ENCODE data around the gene NRDC. TPM values are rescaled to one million over a fixed set of nuclear protein-coding genes. Genes with fewer than 3 reads are reported as not detected.

The NRDC gene
- total RNA-seq, 3 donors from 2014 or later, result 83.3 to 119 (median 91.4) TPM

DNA sequence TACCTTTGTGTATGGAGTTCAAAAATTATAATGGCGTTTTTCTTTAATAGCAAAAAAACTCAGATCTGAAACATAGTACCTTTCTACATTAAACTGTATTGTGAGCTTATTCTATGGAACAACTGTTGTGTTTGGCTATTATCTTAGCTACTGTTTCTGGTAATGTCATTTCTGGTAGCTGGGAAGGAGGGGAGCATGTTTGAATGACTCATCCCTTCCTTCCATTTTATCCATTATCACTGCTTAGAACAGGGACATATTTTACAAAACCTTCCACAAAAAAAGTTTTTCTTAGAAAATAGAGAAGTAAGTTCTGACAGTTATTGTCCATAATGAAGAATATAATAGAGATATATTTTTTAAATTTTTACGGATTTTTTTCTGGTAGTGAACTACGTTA is 128.3 kb downstream of the NRDC start:
- no peaks in the 10 kb centered on the region for H3K36me3 ChIP-seq (ENCODE audit: low read depth)

GRCh38 chr1:51749151-51749550 is 129.4 kb downstream of the NRDC start:
- no peaks in the 10 kb centered on the region for H3K4me1 ChIP-seq (ENCODE audit: low read depth)
- H3K4me3 ChIP-seq, result no peak overlapping the region
- TF ChIP-seq, protein P1, sequence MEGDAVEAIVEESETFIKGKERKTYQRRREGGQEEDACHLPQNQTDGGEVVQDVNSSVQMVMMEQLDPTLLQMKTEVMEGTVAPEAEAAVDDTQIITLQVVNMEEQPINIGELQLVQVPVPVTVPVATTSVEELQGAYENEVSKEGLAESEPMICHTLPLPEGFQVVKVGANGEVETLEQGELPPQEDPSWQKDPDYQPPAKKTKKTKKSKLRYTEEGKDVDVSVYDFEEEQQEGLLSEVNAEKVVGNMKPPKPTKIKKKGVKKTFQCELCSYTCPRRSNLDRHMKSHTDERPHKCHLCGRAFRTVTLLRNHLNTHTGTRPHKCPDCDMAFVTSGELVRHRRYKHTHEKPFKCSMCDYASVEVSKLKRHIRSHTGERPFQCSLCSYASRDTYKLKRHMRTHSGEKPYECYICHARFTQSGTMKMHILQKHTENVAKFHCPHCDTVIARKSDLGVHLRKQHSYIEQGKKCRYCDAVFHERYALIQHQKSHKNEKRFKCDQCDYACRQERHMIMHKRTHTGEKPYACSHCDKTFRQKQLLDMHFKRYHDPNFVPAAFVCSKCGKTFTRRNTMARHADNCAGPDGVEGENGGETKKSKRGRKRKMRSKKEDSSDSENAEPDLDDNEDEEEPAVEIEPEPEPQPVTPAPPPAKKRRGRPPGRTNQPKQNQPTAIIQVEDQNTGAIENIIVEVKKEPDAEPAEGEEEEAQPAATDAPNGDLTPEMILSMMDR (IDR thresholded peaks at IDR 0.05), result no peak
- H3K9me3 ChIP-seq, result no peaks in the 10 kb centered on the region
- DNase-seq (no peak), ATAC-seq (no peak)
- no peaks in the 10 kb centered on the region for H3K36me3 ChIP-seq (ENCODE audit: low read depth)
- intact Hi-C loops (cut with DNase I, micrococcal nuclease), result no loop called here

More for the DNA sequence above, 128.3 kb downstream of the NRDC start:
- H3K9me3 ChIP-seq, result no peaks in the 10 kb centered on the region
- H3K4me3 ChIP-seq, result no peak overlapping the region
- DNase-seq, result no peak
- TF ChIP-seq, protein P1 (IDR thresholded peaks at IDR 0.05), result no peak
- intact Hi-C loops (cut with DNase I, micrococcal nuclease), result no loop called here
- ATAC-seq, result no peak
- H3K4me1 ChIP-seq (ENCODE audit: low read depth), result no peaks in the 10 kb centered on the region

GRCh38 chr1:51745304-51745570 is 133.3 kb downstream of the NRDC start:
- DNase-seq (no peak), ATAC-seq (no peak)
- Histone ChIP-seq H3K9me3 (no peaks in the 10 kb centered on the region), H3K36me3 (ENCODE audit: low read depth) (no peaks in the 10 kb centered on the region), H3K4me1 (ENCODE audit: low read depth) (no peaks in the 10 kb centered on the region), H3K4me3 (no peak overlapping the region)
- TF ChIP-seq, protein P1 (IDR thresholded peaks at IDR 0.05), result no peak
- intact Hi-C loops (cut with DNase I, micrococcal nuclease), result no loop called here

DNA sequence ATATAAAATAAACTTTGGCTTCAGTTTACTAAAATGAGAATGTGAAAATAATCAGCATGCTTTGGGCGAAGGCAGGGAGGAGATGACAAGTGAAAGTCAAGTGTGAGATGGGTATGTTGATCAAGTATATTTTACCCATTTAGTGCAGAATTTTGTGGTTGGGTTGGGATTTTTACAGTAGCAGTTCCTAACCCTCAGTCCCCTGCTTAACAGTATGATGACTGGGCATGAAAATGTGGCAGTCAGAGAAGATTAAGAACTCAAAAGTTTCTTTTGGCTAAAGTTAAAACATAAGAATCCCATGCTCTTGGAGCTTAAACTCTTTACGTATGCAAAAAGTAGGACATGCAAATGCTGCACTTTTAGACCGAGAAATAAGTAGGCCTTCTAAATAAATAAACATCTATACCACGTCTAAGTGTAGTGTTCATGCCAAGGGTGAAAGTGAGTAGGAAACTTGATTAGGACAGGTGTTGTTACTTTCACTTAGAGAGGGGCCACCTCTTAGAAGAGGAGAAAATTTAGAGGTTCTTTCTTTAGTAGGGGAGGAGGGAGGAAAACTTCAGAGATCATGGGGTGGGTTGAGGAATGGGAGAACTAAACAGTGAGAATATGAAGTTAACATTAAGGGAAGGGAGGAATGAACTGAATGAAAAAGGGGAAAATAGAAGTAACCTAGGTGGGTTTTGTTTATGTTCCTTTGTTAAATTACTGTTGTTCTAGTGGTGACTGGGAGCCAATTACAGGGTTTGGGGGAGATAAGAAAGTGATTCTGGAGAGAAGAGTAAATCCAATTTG is 133.8 kb downstream of the NRDC start:
- Histone ChIP-seq H3K4me1 (ENCODE audit: low read depth) (no peaks in the 10 kb centered on the region), H3K4me3 (no peak overlapping the region), H3K9me3 (no peaks in the 10 kb centered on the region), H3K36me3 (ENCODE audit: low read depth) (no peaks in the 10 kb centered on the region)
- TF ChIP-seq, protein P1 (IDR thresholded peaks at IDR 0.05), result no peak
- no peak for DNase-seq
- intact Hi-C loops (cut with DNase I, micrococcal nuclease), result no loop called here
- no peak for ATAC-seq

GRCh38 chr1:51741121-51741681 is 137.3 kb downstream of the NRDC start:
- H3K4me3 ChIP-seq, result no peak overlapping the region
- DNase-seq, result no peak
- no peaks in the 10 kb centered on the region for H3K9me3 ChIP-seq
- TF ChIP-seq, protein P1 (IDR thresholded peaks at IDR 0.05), result no peak
- no peaks in the 10 kb centered on the region for H3K4me1 ChIP-seq (ENCODE audit: low read depth)
- no peak for ATAC-seq
- intact Hi-C loops (cut with DNase I, micrococcal nuclease), result no loop called here
- no peaks in the 10 kb centered on the region for H3K36me3 ChIP-seq (ENCODE audit: low read depth)

Measured in mucosa of descending colon (tissue), 3 donors.